Prostate gland (tissue), 2 donors: ENCODE measurements around the gene PGGT1B.

ENCODE experiments used
- POLR2A ChIP-seq: fragments of 450-650 bp; IDR thresholded peaks from one replicate; pipeline ENCODE4 v1.6.1; 2016; ENCODE audit warnings: antibody characterized with exemption, mild to moderate bottlenecking
- POLR2AphosphoS5 ChIP-seq: sonication (generic); formaldehyde crosslinking; IDR thresholded peaks from one replicate; pipeline ENCODE4 v1.6.1; 2017; ENCODE audit warnings: antibody characterized with exemption
- TF ChIP-seq, protein P1 (sequence below), 4 experiments: fragments of 200-600 bp in 2 of 4; fragments of 450-650 bp in 2 of 4; sonication (generic) in 2 of 4; IDR thresholded peaks; 1 replicate in 3 of 4; 2 replicates in 1 of 4; pipeline ENCODE4 v1.5.1; 2016 to 2019; ENCODE audit warnings: antibody characterized with exemption in 4 of 4, mild to moderate bottlenecking in 2 of 4, moderate library complexity in 2 of 4

DNA sequence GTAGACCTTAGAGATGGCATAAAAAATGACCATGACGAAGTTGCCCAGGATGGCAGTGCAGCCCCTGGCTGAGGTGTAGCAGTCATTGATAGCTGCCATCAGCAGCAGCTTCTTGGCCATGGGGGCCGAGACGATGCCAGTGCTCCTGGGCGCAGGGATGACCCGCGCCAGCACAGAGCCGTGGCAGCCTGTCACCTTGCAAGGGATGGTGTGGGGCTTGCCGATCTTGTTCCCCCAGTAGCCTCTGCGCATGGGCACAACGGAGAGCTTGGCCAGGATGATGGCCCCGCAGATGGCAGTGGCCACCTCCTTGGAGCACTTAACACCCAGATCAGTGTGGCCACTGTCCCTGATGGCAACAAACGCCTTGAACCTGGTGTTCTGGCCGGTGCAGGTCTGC lies 2.1 kb upstream of the PGGT1B start:
- TF ChIP-seq, protein P1, sequence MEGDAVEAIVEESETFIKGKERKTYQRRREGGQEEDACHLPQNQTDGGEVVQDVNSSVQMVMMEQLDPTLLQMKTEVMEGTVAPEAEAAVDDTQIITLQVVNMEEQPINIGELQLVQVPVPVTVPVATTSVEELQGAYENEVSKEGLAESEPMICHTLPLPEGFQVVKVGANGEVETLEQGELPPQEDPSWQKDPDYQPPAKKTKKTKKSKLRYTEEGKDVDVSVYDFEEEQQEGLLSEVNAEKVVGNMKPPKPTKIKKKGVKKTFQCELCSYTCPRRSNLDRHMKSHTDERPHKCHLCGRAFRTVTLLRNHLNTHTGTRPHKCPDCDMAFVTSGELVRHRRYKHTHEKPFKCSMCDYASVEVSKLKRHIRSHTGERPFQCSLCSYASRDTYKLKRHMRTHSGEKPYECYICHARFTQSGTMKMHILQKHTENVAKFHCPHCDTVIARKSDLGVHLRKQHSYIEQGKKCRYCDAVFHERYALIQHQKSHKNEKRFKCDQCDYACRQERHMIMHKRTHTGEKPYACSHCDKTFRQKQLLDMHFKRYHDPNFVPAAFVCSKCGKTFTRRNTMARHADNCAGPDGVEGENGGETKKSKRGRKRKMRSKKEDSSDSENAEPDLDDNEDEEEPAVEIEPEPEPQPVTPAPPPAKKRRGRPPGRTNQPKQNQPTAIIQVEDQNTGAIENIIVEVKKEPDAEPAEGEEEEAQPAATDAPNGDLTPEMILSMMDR (IDR thresholded peaks at IDR 0.05), result no peak
- no peak for TF ChIP-seq POLR2A
- no peak for TF ChIP-seq POLR2AphosphoS5
